ENCODE measurements around the gene TMPRSS11F.

The TMPRSS11F gene

DNA sequence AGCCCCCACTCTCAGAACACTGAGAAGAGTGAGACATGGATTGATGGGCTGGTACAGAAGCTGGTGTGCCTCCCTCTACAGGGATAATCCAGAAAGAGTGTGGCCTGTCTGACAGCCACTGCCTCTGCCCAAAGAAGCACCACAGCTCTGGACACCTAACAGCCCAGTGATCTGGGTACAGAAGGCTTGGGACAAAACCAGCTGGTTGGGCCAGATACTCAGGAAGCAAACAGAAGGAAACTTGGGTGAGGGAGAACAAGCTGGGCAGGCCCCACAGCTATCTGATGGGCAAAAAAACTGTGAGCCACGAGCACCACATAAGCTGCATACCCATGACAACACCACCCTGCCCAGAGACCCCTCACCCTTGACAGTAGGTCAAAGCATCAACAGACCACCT, 46.9 kb downstream of the TMPRSS11F start:
- no peak for DNase-seq (ENCODE audit: extremely low read depth, low read depth)
- TF ChIP-seq, protein P1, sequence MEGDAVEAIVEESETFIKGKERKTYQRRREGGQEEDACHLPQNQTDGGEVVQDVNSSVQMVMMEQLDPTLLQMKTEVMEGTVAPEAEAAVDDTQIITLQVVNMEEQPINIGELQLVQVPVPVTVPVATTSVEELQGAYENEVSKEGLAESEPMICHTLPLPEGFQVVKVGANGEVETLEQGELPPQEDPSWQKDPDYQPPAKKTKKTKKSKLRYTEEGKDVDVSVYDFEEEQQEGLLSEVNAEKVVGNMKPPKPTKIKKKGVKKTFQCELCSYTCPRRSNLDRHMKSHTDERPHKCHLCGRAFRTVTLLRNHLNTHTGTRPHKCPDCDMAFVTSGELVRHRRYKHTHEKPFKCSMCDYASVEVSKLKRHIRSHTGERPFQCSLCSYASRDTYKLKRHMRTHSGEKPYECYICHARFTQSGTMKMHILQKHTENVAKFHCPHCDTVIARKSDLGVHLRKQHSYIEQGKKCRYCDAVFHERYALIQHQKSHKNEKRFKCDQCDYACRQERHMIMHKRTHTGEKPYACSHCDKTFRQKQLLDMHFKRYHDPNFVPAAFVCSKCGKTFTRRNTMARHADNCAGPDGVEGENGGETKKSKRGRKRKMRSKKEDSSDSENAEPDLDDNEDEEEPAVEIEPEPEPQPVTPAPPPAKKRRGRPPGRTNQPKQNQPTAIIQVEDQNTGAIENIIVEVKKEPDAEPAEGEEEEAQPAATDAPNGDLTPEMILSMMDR (IDR thresholded peaks at IDR 0.05; ENCODE audit: low read depth, low read length, missing control alignments) = no peak

DNA sequence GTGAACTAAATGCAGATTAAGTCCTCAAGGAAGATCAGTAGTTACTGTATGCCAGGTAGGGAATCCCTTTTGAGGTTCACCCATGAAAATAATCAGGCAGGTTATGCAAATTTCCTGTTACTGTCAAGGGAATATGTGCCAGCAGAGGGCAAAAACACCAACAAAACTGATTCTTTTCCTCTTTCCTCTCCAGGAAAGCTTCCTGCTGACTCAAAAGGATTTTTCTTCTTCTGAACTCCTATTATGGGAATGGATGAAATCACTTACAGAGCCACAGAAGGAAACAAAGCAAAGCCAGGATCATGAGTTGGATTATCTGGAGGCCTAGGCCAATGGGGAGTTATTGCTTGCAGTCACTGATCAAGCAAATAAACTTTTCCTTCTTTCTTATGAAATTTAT, 49.7 kb downstream of the TMPRSS11F start:
- H3K4me3 ChIP-seq (replicated peaks; ENCODE audit: low read depth, low read length) = no peak overlapping the region
- DNase-seq (ENCODE audit: extremely low read depth, low read depth) = no peak
- TF ChIP-seq, protein P1 (IDR thresholded peaks at IDR 0.05; ENCODE audit: low read depth, low read length, missing control alignments) = no peak

More for the DNA sequence above, 46.9 kb downstream of the TMPRSS11F start:
- H3K4me3 ChIP-seq (replicated peaks; ENCODE audit: low read depth, low read length) = no peak overlapping the region

DNA sequence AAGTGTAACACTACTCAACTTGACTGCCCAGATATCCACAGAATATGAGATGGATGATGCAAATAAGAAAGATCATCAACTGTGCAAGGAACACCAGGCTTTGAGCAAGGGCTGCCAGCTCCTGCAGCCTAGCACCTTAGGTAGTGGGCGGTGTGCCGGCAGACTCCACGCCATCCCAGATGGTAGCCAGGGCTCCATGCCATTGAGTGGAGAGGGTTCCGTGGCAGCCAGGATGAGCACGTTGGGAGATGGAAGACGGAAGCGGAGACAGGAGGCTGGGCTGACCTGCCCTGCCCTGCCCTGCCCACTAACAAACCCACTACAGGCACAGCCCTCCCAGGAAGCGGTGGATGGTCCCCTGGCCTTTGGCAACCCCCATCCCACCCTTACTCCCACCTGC, 51.9 kb downstream of the TMPRSS11F start:
- no peak for DNase-seq (ENCODE audit: extremely low read depth, low read depth)
- H3K4me3 ChIP-seq (replicated peaks; ENCODE audit: low read depth, low read length) = no peak overlapping the region
- TF ChIP-seq, protein P1 (IDR thresholded peaks at IDR 0.05; ENCODE audit: low read depth, low read length, missing control alignments) = no peak

DNA sequence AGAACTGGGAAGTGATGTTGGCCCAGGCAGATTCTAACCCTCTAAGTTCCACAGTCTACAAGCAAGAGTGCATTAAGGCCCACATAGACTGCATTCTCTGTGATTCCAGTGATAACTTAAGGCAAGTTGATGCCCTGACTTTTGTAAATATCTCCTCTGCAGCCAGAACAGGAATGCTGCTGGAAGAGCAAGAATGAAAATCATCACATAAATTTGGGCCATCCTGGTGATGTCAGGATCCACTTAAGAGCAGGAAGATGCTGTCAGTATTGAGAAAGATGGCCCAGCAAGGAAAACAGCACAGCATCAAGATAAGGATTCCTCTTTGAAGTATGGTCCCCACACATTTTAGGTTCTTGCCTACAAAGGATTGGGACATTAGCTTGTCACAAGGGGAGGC, 52.4 kb downstream of the TMPRSS11F start:
- H3K4me3 ChIP-seq (replicated peaks; ENCODE audit: low read depth, low read length) = no peak overlapping the region
- DNase-seq (ENCODE audit: extremely low read depth, low read depth) = no peak
- TF ChIP-seq, protein P1 (IDR thresholded peaks at IDR 0.05; ENCODE audit: low read depth, low read length, missing control alignments) = no peak

DNA sequence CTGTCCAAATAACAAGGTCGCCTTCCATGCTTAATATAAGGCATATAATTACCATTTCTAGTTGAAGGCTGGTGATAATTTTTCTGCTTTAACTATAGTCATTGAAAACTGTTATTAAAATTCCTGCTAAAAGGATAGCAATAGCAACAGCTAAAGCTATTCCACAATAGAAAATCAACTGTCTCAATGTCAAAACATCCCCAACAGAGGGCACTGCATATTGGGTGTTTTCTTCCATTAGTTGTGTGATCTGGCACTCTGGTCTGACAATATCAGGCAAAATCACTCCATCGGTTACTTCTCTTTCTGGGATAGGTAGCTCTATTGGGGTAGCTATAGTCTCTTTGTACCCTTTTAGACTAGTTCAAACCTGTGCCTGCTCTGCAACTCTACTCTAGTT, 53.5 kb downstream of the TMPRSS11F start:
- no peak overlapping the region for H3K4me3 ChIP-seq (replicated peaks; ENCODE audit: low read depth, low read length)
- no peak for DNase-seq (ENCODE audit: extremely low read depth, low read depth)
- TF ChIP-seq, protein P1 (IDR thresholded peaks at IDR 0.05; ENCODE audit: low read depth, low read length, missing control alignments) = no peak

DNA sequence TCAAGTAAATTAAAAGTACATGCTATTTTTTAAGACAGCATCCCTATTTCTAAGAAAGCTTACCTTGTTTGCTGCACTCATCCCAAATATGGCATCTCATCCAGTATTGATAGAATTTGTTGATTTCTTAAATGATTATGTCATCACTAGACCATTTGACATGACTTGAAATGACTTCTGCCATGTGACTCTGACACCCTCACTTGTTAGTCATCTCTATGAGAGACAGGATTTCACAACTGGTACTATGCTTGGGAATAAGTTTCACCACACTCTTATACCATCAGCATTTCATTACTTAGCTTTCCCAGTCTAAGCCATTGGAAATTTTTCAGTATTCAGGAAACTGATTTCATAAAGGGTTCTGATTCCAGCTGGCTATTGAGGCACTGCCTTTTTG, 55.3 kb downstream of the TMPRSS11F start:
- DNase-seq (ENCODE audit: extremely low read depth, low read depth) = no peak
- no peak overlapping the region for H3K4me3 ChIP-seq (replicated peaks; ENCODE audit: low read depth, low read length)
- TF ChIP-seq, protein P1 (IDR thresholded peaks at IDR 0.05; ENCODE audit: low read depth, low read length, missing control alignments) = no peak

DNA sequence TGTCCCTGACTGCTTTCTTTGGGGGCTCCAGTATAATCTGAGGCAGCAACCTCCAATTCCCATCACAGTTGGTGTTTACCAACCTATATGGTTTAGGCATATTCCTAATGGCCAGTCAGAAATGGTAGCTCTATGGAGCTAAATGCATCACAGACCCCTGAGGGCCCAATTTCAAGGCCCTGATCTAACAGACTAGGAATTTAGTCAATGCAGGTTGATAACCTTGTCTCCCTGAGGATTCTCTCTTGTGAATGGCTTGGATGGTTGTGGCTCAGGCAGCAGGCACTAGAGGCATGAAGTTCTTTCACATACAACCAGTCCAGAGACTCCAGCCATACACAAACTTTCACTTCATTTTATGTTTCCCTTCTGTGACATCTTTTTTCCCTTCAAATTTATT, 59.4 kb downstream of the TMPRSS11F start:
- H3K4me3 ChIP-seq (replicated peaks; ENCODE audit: low read depth, low read length) = no peak overlapping the region
- no peak for DNase-seq (ENCODE audit: extremely low read depth, low read depth)
- TF ChIP-seq, protein P1 (IDR thresholded peaks at IDR 0.05; ENCODE audit: low read depth, low read length, missing control alignments) = no peak
